ENCODE results near the gene ATIC.

GRCh38 chr2:215384710-215385109, 72.9 kb downstream of the ATIC start:
- TF ChIP-seq CTCF (conservative IDR thresholded peaks at IDR 0.05; ENCODE audit: low read length), result no peak
- TF ChIP-seq EZH2phosphoT487 (IDR thresholded peaks at IDR 0.05; ENCODE audit: borderline replicate concordance, low read depth, low read length), result no peak
